Progenitor cell of endocrine pancreas (in vitro differentiated cells): ENCODE data around the gene PEMT. TPM values are rescaled to one million over a fixed set of nuclear protein-coding genes. Genes with fewer than 3 reads are reported as not detected.
A peak's percentile ranks its signal among the peaks of the same experiment; 100 is the strongest.

Experiments used
- DNase-seq: peaks from one replicate; pipeline ENCODE4 v3.0.0; 2021; ENCODE audit warnings: low spot score; ENCODE audit not compliant: unreplicated experiment
- H3K27ac Mint-ChIP-seq: 2 replicates; pipeline ENCODE4 v1.8.0; 2021; ENCODE audit warnings: mild to moderate bottlenecking, moderate library complexity, mixed read lengths
- H3K27me3 Mint-ChIP-seq: 2 replicates; pipeline ENCODE4 v1.8.0; 2021; ENCODE audit warnings: mixed read lengths
- H3K36me3 Mint-ChIP-seq: 2 replicates; pipeline ENCODE4 v1.8.0; 2022; ENCODE audit warnings: mixed read lengths; ENCODE audit not compliant: insufficient read depth
- H3K4me1 Mint-ChIP-seq: 2 replicates; pipeline ENCODE4 v1.8.0; 2021; ENCODE audit warnings: low read depth, mixed read lengths
- H3K4me3 Mint-ChIP-seq: 2 replicates; pipeline ENCODE4 v1.8.0; 2021; ENCODE audit warnings: low read depth, mild to moderate bottlenecking, moderate library complexity, mixed read lengths
- H3K9me3 Mint-ChIP-seq: 2 replicates; pipeline ENCODE4 v1.8.0; 2021; ENCODE audit warnings: low read depth, mixed read lengths
- CTCF ChIP-seq: fragments of 200-600 bp; sonication (generic); IDR thresholded peaks from one replicate; pipeline ENCODE4 v1.5.0; 2021; ENCODE audit warnings: antibody characterized with exemption, mild to moderate bottlenecking; ENCODE audit not compliant: unreplicated experiment
- total RNA-seq: library from RNA; stranded (reverse); gene quantifications from 2 replicates; pipeline ENCODE4 v1.2.1, GENCODE V29; 2021

Gene PEMT
- total RNA-seq, 1 donor from 2014 or later, result 67.0 TPM

- no peak for DNase-seq
- no peak overlapping the region for H3K4me3 Mint-ChIP-seq
- no peaks in the 10 kb centered on the region for H3K9me3 Mint-ChIP-seq
- no peaks in the 10 kb centered on the region for H3K27me3 Mint-ChIP-seq
- TF ChIP-seq CTCF, result no peak
- no peaks in the 10 kb centered on the region for H3K36me3 Mint-ChIP-seq
- peaks cover 12% of the 10 kb centered on the region for H3K4me1 Mint-ChIP-seq
- no peak overlapping the region for H3K27ac Mint-ChIP-seq
Measured at GRCh38 chr17:17555906-17556305, 35.6 kb downstream of the PEMT start.

GRCh38 chr17:17555151-17555550 lies 36.4 kb downstream of the PEMT start:
- no peak for TF ChIP-seq CTCF
- H3K4me1 Mint-ChIP-seq, result peaks cover 17% of the 10 kb centered on the region
- H3K9me3 Mint-ChIP-seq, result no peaks in the 10 kb centered on the region
- H3K36me3 Mint-ChIP-seq, result no peaks in the 10 kb centered on the region
- H3K4me3 Mint-ChIP-seq, result no peak overlapping the region
- no peak overlapping the region for H3K27ac Mint-ChIP-seq
- H3K27me3 Mint-ChIP-seq, result no peaks in the 10 kb centered on the region
- no peak for DNase-seq

- H3K27ac Mint-ChIP-seq, result peak overlapping the region; percentile 86
Measured at GRCh38 chr17:17554266-17554665, 37.2 kb downstream of the PEMT start.

GRCh38 chr17:17553217-17554195 lies 38.0 kb downstream of the PEMT start:
- Mint-ChIP-seq H3K36me3 (no peaks in the 10 kb centered on the region), H3K27ac (peak overlapping the region; percentile 86), H3K27me3 (no peaks in the 10 kb centered on the region), H3K4me1 (peaks cover 17% of the 10 kb centered on the region), H3K9me3 (no peaks in the 10 kb centered on the region), H3K4me3 (no peak overlapping the region)
- DNase-seq, result no peak
- no peak for TF ChIP-seq CTCF

More at GRCh38 chr17:17554266-17554665, 37.2 kb downstream of the PEMT start:
- no peak for TF ChIP-seq CTCF
- Mint-ChIP-seq H3K36me3 (no peaks in the 10 kb centered on the region), H3K27me3 (no peaks in the 10 kb centered on the region), H3K9me3 (no peaks in the 10 kb centered on the region), H3K4me1 (peaks cover 17% of the 10 kb centered on the region), H3K4me3 (no peak overlapping the region)
- DNase-seq, result no peak

- peak overlapping the region; percentile 67 for H3K27ac Mint-ChIP-seq
- H3K4me3 Mint-ChIP-seq, result no peak overlapping the region
- H3K27me3 Mint-ChIP-seq, result no peaks in the 10 kb centered on the region
Measured at GRCh38 chr17:17552351-17553216, 38.9 kb downstream of the PEMT start.

More at GRCh38 chr17:17552351-17553216, 38.9 kb downstream of the PEMT start:
- DNase-seq, result no peak
- Mint-ChIP-seq H3K4me1 (peaks cover 18% of the 10 kb centered on the region), H3K36me3 (no peaks in the 10 kb centered on the region), H3K9me3 (no peaks in the 10 kb centered on the region)
- no peak for TF ChIP-seq CTCF
